ENCODE measurements around the gene FBXL15.

DNA sequence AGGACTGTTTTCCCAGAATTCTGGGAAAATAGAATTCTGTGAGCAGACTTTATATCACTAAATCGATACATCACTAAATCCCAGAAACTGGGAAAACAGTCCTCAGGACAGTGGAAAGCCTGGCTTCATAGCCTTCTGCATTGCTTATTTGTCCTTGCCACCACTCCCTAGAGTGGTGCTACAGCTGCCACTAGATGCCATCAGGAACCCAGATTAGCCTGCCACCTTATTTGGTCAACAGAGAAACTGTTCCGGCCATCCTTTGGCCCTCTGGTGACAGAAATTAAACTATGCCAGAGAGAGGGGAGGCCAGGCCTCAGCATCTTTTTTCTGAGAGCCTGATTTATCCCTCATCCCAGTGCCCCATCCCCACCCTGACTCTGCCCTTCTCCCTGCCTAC is 44.8 kb upstream of the FBXL15 start:
- TF ChIP-seq CTCF (IDR thresholded peaks at IDR 0.05) = no peak
- no peak for TF ChIP-seq POLR2A (IDR thresholded peaks at IDR 0.05)
